Tibial artery (tissue), 4 donors: ENCODE measurements around the gene CDC45.

ENCODE experiments used
- DNase-seq, 2 donors: peaks; one replicate each; pipeline ENCODE4 v3.0.0-alpha.2; 2019
- H3K27ac ChIP-seq, 2 donors: fragments of 200-600 bp; sonication (generic) in 1 of 2; 1 replicate in 1 of 2; 2 replicates in 1 of 2; pipeline ENCODE4 v1.5.1; 2018 to 2019; ENCODE audit warnings: mild to moderate bottlenecking in 1 of 2
- H3K27me3 ChIP-seq, 2 donors: fragments of 200-600 bp; sonication (generic) in 1 of 2; one replicate each; pipeline versions ENCODE4 v1.5.1 to v1.6.0; 2016 to 2019
- H3K36me3 ChIP-seq, 3 donors: fragments of 200-600 bp; sonication (generic) in 2 of 3; one replicate each; pipeline ENCODE4 v1.5.1; 2016 to 2019; ENCODE audit warnings: mild to moderate bottlenecking in 2 of 3
- H3K4me1 ChIP-seq, 4 donors: fragments of 200-600 bp; sonication (generic) in 2 of 4; 1 replicate in 3 of 4; 2 replicates in 1 of 4; pipeline ENCODE4 v1.5.1; 2016 to 2019
- H3K4me3 ChIP-seq, 2 donors: fragments of 200-600 bp; sonication (generic) in 1 of 2; 1 replicate in 1 of 2; 2 replicates in 1 of 2; pipeline ENCODE4 v1.5.1; 2018 to 2019; ENCODE audit warnings: mild to moderate bottlenecking in 2 of 2
- H3K9me3 ChIP-seq, 3 donors: fragments of 200-600 bp; sonication (generic) in 1 of 3; one replicate each; pipeline ENCODE4 v1.5.1; 2016 to 2019
- CTCF ChIP-seq, 2 experiments: fragments of 200-600 bp in 1 of 2; fragments of 450-650 bp in 1 of 2; IDR thresholded peaks; one replicate each; pipeline ENCODE4 v1.5.1; 2017 to 2019; ENCODE audit warnings: antibody characterized with exemption in 2 of 2, mild to moderate bottlenecking in 1 of 2, moderate library complexity in 1 of 2
- intact Hi-C: fragments of 100-400 bp; cut with DNase I; formaldehyde crosslinking; loops from one replicate; pipeline ENCODE4 v1.15.0; 2023; ENCODE audit warnings: low total_unique reads

The CDC45 gene

GRCh38 chr22:19467912-19468311 is 11.8 kb upstream of the CDC45 start:
- H3K27me3 ChIP-seq: no peaks in the 10 kb centered on the region
- no peak overlapping the region for H3K4me3 ChIP-seq
- no peaks in the 10 kb centered on the region for H3K9me3 ChIP-seq
- intact Hi-C loops: no loop called here
- H3K36me3 ChIP-seq: peaks cover 85 to 97% (median 96%) of the 10 kb centered on the region in 3 donors
- no peak overlapping the region for H3K27ac ChIP-seq
- DNase-seq: no peak
- TF ChIP-seq CTCF (IDR thresholded peaks at IDR 0.05): no peak
- no peaks in the 10 kb centered on the region for H3K4me1 ChIP-seq

- DNase-seq: no peak
- H3K9me3 ChIP-seq: no peaks in the 10 kb centered on the region
- peaks cover 74 to 100% (median 100%) of the 10 kb centered on the region in 3 donors for H3K36me3 ChIP-seq
- no peaks in the 10 kb centered on the region for H3K27me3 ChIP-seq
- no peak overlapping the region for H3K27ac ChIP-seq
- no peak overlapping the region for H3K4me3 ChIP-seq
- no peak for TF ChIP-seq CTCF (IDR thresholded peaks at IDR 0.05)
- intact Hi-C loops: no loop called here
- H3K4me1 ChIP-seq: no peaks in the 10 kb centered on the region
These were observed 10.3 kb upstream of the CDC45 start for GRCh38 chr22:19469421-19469820.

GRCh38 chr22:19470010-19470409 is 9.7 kb upstream of the CDC45 start:
- no peak overlapping the region for H3K27ac ChIP-seq
- intact Hi-C loops: no loop called here
- TF ChIP-seq CTCF (IDR thresholded peaks at IDR 0.05): no peak

GRCh38 chr22:19471572-19471971 is 8.1 kb upstream of the CDC45 start:
- Histone ChIP-seq H3K27ac (no peak overlapping the region), H3K27me3 (no peaks in the 10 kb centered on the region), H3K4me1 (peaks cover 0 to 3% (median 0%) of the 10 kb centered on the region in 4 donors), H3K9me3 (no peaks in the 10 kb centered on the region), H3K4me3 (no peak overlapping the region), H3K36me3 (peaks cover 60 to 91% (median 83%) of the 10 kb centered on the region in 3 donors)
- no peak for TF ChIP-seq CTCF (IDR thresholded peaks at IDR 0.05)
- intact Hi-C loops: no loop called here
- no peak for DNase-seq

More at GRCh38 chr22:19470010-19470409, 9.7 kb upstream of the CDC45 start:
- Histone ChIP-seq H3K4me1 (no peaks in the 10 kb centered on the region), H3K27me3 (no peaks in the 10 kb centered on the region), H3K36me3 (peaks cover 74 to 100% (median 99%) of the 10 kb centered on the region in 3 donors), H3K4me3 (no peak overlapping the region), H3K9me3 (no peaks in the 10 kb centered on the region)
- DNase-seq: no peak

- peaks cover 0 to 5% (median 1%) of the 10 kb centered on the region in 4 donors for H3K4me1 ChIP-seq
- H3K36me3 ChIP-seq: peaks cover 54 to 85% (median 77%) of the 10 kb centered on the region in 3 donors
- no peaks in the 10 kb centered on the region for H3K9me3 ChIP-seq
- no peak overlapping the region for H3K27ac ChIP-seq
- TF ChIP-seq CTCF (IDR thresholded peaks at IDR 0.05): no peak
- intact Hi-C loops: no loop called here
- H3K4me3 ChIP-seq: no peak overlapping the region
- no peaks in the 10 kb centered on the region for H3K27me3 ChIP-seq
- no peak for DNase-seq
These were observed 7.5 kb upstream of the CDC45 start for GRCh38 chr22:19472233-19472632.

- no peak overlapping the region for H3K27ac ChIP-seq
- no peaks in the 10 kb centered on the region for H3K27me3 ChIP-seq
- H3K4me1 ChIP-seq: peaks cover 0 to 16% (median 7%) of the 10 kb centered on the region in 4 donors
- no peak for DNase-seq
- no peak for TF ChIP-seq CTCF (IDR thresholded peaks at IDR 0.05)
- H3K9me3 ChIP-seq: no peaks in the 10 kb centered on the region
- no peak overlapping the region for H3K4me3 ChIP-seq
- intact Hi-C loops: no loop called here
- H3K36me3 ChIP-seq: peaks cover 40 to 71% (median 63%) of the 10 kb centered on the region in 3 donors
These were observed 6.1 kb upstream of the CDC45 start for GRCh38 chr22:19473578-19473977.
